A549 (cell line): ENCODE data around the gene PTGER2. TPM values are rescaled to one million over a fixed set of nuclear protein-coding genes. Genes with fewer than 3 reads are reported as not detected.

Source experiments
- ATAC-seq, 2 experiments: fragments of 200-7000 bp in 1 of 2; fragments of >200 bp in 1 of 2; cut with Nextera tagmentation in 1 of 2; cut with Tn5 transposase in 1 of 2; 3 replicates each; pipeline versions ENCODE4 v1.8.0 to v1.9.1; 2018 to 2020; ENCODE audit warnings: mild to moderate bottlenecking in 1 of 2, moderate library complexity in 1 of 2
- CTCF ChIA-PET: fragments of 300-600 bp; sonication (Branson Sonifier 250); formaldehyde crosslinking; extraction: SDS; loops from one replicate; lab custom pipeline; 2021; ENCODE audit warnings: antibody characterized with exemption, inconsistent platforms; lab: Yijun Ruan, JAX
- POLR2A ChIA-PET: fragments of 350-600 bp; formaldehyde crosslinking; extraction: SDS; loops from one replicate; lab custom pipeline; 2021; ENCODE audit warnings: antibody characterized with exemption, inconsistent platforms; lab: Yijun Ruan, JAX
- DNase-seq, 2 experiments: peaks; one replicate each; pipeline versions ENCODE4 v3.0.0 to v3.0.0-alpha.2; 2011 to 2016; ENCODE audit warnings: low read depth in 1 of 2, low spot score in 1 of 2
- FAIRE-seq: peaks from 2 replicates; lab custom pipeline; 2011; peaks lifted over from hg19 to GRCh38; lab: Jason Lieb, UNC
- H3K27ac ChIP-seq, 2 experiments: fragments of >200 bp; sonication (Bioruptor Twin); formaldehyde crosslinking; 3 replicates each; pipeline ENCODE4 v1.5.1; 2016 to 2017
- H3K4me1 ChIP-seq: fragments of >200 bp; sonication (Bioruptor Twin); formaldehyde crosslinking; 3 replicates; pipeline ENCODE4 v1.6.1; 2016
- H3K4me2 ChIP-seq: fragments of >200 bp; sonication (Bioruptor Twin); formaldehyde crosslinking; 3 replicates; pipeline ENCODE4 v1.6.1; 2016
- H3K4me3 ChIP-seq: fragments of >200 bp; sonication (Bioruptor Twin); formaldehyde crosslinking; 3 replicates; pipeline ENCODE4 v1.5.1; 2016
- H3K9me3 ChIP-seq: fragments of >200 bp; sonication (Bioruptor Twin); formaldehyde crosslinking; 3 replicates; pipeline ENCODE4 v1.6.1; 2016
- BCL3 ChIP-seq: fragments of >200 bp; sonication (Bioruptor Twin); formaldehyde crosslinking; IDR thresholded peaks from 3 replicates; pipeline ENCODE4 v1.6.1; 2016
- CBX2 ChIP-seq: fragments of 200-600 bp; sonication (generic); IDR thresholded peaks from 2 replicates; pipeline ENCODE4 v1.6.1; 2016; ENCODE audit warnings: low read depth, mild to moderate bottlenecking, borderline replicate concordance
- CBX8 ChIP-seq: fragments of 200-600 bp; sonication (generic); IDR thresholded peaks from 2 replicates; pipeline ENCODE4 v1.6.1; 2016
- CEBPB ChIP-seq, 2 experiments: fragments of >200 bp in 1 of 2; sonication (Bioruptor Twin) in 1 of 2; formaldehyde crosslinking in 1 of 2; IDR thresholded peaks; 2 replicates each; pipeline ENCODE4 v1.6.1; 2012 to 2016
- CHD2 ChIP-seq: fragments of 150-350 bp; IDR thresholded peaks from 2 replicates; pipeline ENCODE4 v1.6.1; 2014; ENCODE audit warnings: low read length; ENCODE audit not compliant: partially characterized antibody
- CHD4 ChIP-seq: fragments of 200-600 bp; sonication (generic); IDR thresholded peaks from 2 replicates; pipeline ENCODE4 v1.6.1; 2016; ENCODE audit warnings: antibody characterized with exemption, mild to moderate bottlenecking, borderline replicate concordance
- EP300 ChIP-seq, 2 experiments: fragments of >200 bp; sonication (Bioruptor Twin); formaldehyde crosslinking; IDR thresholded peaks; 2 replicates in 1 of 2; 3 replicates in 1 of 2; pipeline ENCODE4 v1.6.1; 2016 to 2017
- ESRRA ChIP-seq: fragments of 150-350 bp; IDR thresholded peaks from 2 replicates; pipeline ENCODE4 v1.6.1; 2014; ENCODE audit warnings: mild to moderate bottlenecking, low read length, borderline replicate concordance
- FOSB ChIP-seq: fragments of 250-450 bp; sonication (Bioruptor Pico); IDR thresholded peaks from 2 replicates; pipeline ENCODE4 v1.5.0; 2020; ENCODE audit warnings: mild to moderate bottlenecking, moderate library complexity
- FOXS1 ChIP-seq: fragments of 250-450 bp; sonication (Bioruptor Pico); IDR thresholded peaks from 2 replicates; pipeline ENCODE4 v1.5.0; 2020; ENCODE audit warnings: mild to moderate bottlenecking, moderate library complexity
- GATA3 ChIP-seq: IDR thresholded peaks from 2 replicates; pipeline ENCODE4 v1.6.1; 2012; ENCODE audit warnings: borderline replicate concordance
- HDAC2 ChIP-seq: fragments of 200-600 bp; sonication (generic); IDR thresholded peaks from 2 replicates; pipeline ENCODE4 v1.6.1; 2016
- HES2 ChIP-seq: fragments of >200 bp; sonication (Bioruptor Twin); formaldehyde crosslinking; IDR thresholded peaks from 2 replicates; pipeline ENCODE4 v1.6.1; 2016
- HEYL ChIP-seq: fragments of 250-450 bp; sonication (Bioruptor Pico); IDR thresholded peaks from 2 replicates; pipeline ENCODE4 v1.8.0; 2021; ENCODE audit warnings: mild to moderate bottlenecking, moderate library complexity
- HOXA7 ChIP-seq: fragments of 250-450 bp; sonication (Bioruptor Pico); IDR thresholded peaks from 2 replicates; pipeline ENCODE4 v1.5.0; 2020; ENCODE audit warnings: mild to moderate bottlenecking, moderate library complexity
- JUNB ChIP-seq: fragments of >200 bp; sonication (Bioruptor Twin); formaldehyde crosslinking; IDR thresholded peaks from 2 replicates; pipeline ENCODE4 v1.6.1; 2016
- MAZ ChIP-seq: fragments of 150-350 bp; IDR thresholded peaks from 2 replicates; pipeline ENCODE4 v1.6.1; 2014; ENCODE audit warnings: antibody characterized with exemption, low read depth, low read length, borderline replicate concordance
- NR3C1 ChIP-seq: fragments of >200 bp; sonication (Bioruptor Twin); formaldehyde crosslinking; IDR thresholded peaks from 3 replicates; pipeline ENCODE4 v1.6.1; 2017
- POLR2A ChIP-seq: IDR thresholded peaks from 2 replicates; pipeline ENCODE4 v1.6.1; 2012; ENCODE audit warnings: mild to moderate bottlenecking, low read length
- RARB ChIP-seq: fragments of 250-450 bp; sonication (Bioruptor Pico); IDR thresholded peaks from 2 replicates; pipeline ENCODE4 v1.8.0; 2021; ENCODE audit warnings: mild to moderate bottlenecking, moderate library complexity
- RCOR1 ChIP-seq: fragments of 150-350 bp; IDR thresholded peaks from 2 replicates; pipeline ENCODE4 v1.6.1; 2014; ENCODE audit warnings: antibody characterized with exemption, low read length, low read depth
- RFX5 ChIP-seq: fragments of 450-650 bp; IDR thresholded peaks from 2 replicates; pipeline ENCODE4 v1.7.1; 2014; ENCODE audit warnings: antibody characterized with exemption, mild to moderate bottlenecking, moderate library complexity
- RNF2 ChIP-seq: fragments of 200-600 bp; sonication (generic); IDR thresholded peaks from 2 replicates; pipeline ENCODE4 v1.6.1; 2016; ENCODE audit warnings: low read depth, mild to moderate bottlenecking, antibody characterized with exemption, moderate library complexity, borderline replicate concordance
- ZC3H11A ChIP-seq: fragments of 450-650 bp; IDR thresholded peaks from 2 replicates; pipeline ENCODE4 v1.6.1; 2014; ENCODE audit warnings: antibody characterized with exemption, mild to moderate bottlenecking
- ZFP36 ChIP-seq: fragments of 450-650 bp; IDR thresholded peaks from 2 replicates; pipeline ENCODE4 v1.6.1; 2014; ENCODE audit warnings: borderline replicate concordance; ENCODE audit not compliant: partially characterized antibody
- ZSCAN20 ChIP-seq: fragments of 250-450 bp; sonication (Bioruptor Pico); IDR thresholded peaks from 2 replicates; pipeline ENCODE4 v1.8.0; 2022; ENCODE audit warnings: mild to moderate bottlenecking, moderate library complexity
- WGBS: methylation state at CpG from one replicate; pipeline ENCODE4 v1.1.6; 2017; ENCODE audit errors: missing lambda C conversion rate; 5-methylcytosine and 5-hydroxymethylcytosine counted together
- polyA plus RNA-seq, 4 experiments: library from polyadenylated mRNA; depleted of rRNA in 3 of 4; stranded (reverse); fragments of >200 nt; fragmentation: RNase III in 1 of 4; extraction: RNeasy Plus Mini Kit Qiagen cat#74134 plus additional on column Dnase treatment in 1 of 4; gene quantifications; 2 replicates in 3 of 4; 3 replicates in 1 of 4; pipeline ENCODE4 v1.2.3, GENCODE V29; 2011 to 2017
- TF ChIP-seq, protein P1 (sequence below): IDR thresholded peaks from 2 replicates; pipeline ENCODE4 v1.6.1; 2012
- TF ChIP-seq, protein P2 (sequence below): fragments of 250-450 bp; sonication (Bioruptor Pico); IDR thresholded peaks from 2 replicates; pipeline ENCODE4 v1.5.0; 2020; ENCODE audit warnings: low read depth, mild to moderate bottlenecking, moderate library complexity
- TF ChIP-seq, protein P3 (sequence below): fragments of 150-350 bp; IDR thresholded peaks from 2 replicates; pipeline ENCODE4 v1.6.1; 2014; ENCODE audit warnings: low read depth, mild to moderate bottlenecking, low read length

Gene PTGER2
- polyA plus RNA-seq, 2 of the 4 experiments (the other 2 are of a cell fraction): 0.74 to 1.2 TPM

DNA sequence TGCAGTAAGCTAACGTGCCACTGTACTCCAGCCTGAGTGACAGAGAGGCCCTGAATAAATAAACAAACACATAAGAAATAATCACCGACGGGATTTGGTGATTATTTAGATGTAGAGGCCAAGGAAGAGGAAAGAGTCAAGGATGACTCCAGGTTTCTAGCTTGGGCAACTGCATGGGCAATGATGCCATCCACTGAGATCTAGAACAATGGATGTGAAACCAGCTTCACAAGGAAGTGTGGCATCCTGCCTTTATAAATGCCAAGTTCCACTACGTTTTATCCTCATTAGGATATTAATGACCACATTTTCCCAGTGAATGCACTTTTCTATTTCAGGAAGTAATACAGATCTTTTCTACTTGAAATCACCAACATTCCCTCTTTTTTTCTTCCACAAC lies 10.9 kb upstream of the PTGER2 start:
- Histone ChIP-seq H3K4me1 (no peaks in the 10 kb centered on the region), H3K4me2 (no peak overlapping the region), H3K9me3 (no peaks in the 10 kb centered on the region), H3K4me3 (no peak overlapping the region), H3K27ac (no peak overlapping the region)
- 53% methylated on average over 4 of the region's 4 CpGs for WGBS
- ChIA-PET CTCF (interaction anchor here (0.8 to 1.9 kb wide), 3 partner anchors 18 to 170 kb away, joined by 3 to 6 read pairs (median 5); no protein-coding TSS in a partner anchor), POLR2A (no interaction called here)
- TF ChIP-seq, protein P1, sequence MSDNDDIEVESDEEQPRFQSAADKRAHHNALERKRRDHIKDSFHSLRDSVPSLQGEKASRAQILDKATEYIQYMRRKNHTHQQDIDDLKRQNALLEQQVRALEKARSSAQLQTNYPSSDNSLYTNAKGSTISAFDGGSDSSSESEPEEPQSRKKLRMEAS: no peak
- TF ChIP-seq HDAC2: no peak
- TF ChIP-seq POLR2A: no peak
- no peak for TF ChIP-seq CHD2
- no peak for TF ChIP-seq ESRRA
- TF ChIP-seq, protein P2, sequence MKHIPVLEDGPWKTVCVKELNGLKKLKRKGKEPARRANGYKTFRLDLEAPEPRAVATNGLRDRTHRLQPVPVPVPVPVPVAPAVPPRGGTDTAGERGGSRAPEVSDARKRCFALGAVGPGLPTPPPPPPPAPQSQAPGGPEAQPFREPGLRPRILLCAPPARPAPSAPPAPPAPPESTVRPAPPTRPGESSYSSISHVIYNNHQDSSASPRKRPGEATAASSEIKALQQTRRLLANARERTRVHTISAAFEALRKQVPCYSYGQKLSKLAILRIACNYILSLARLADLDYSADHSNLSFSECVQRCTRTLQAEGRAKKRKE (CRISPR knock-in tag): no peak
- no peak for TF ChIP-seq JUNB
- no peak for TF ChIP-seq BCL3
- TF ChIP-seq FOSB (CRISPR knock-in tag): no peak
- no peak for TF ChIP-seq GATA3
- TF ChIP-seq CBX2: no peak
- no peak for TF ChIP-seq MAZ
- no peak for TF ChIP-seq CBX8
- TF ChIP-seq NR3C1: no peak
- DNase-seq: no peak
- no peak for FAIRE-seq
- no peak for ATAC-seq

GRCh38 chr14:52304248-52304904 lies 9.7 kb upstream of the PTGER2 start:
- DNase-seq: no peak
- no peak for TF ChIP-seq EP300 (IDR thresholded peaks at IDR 0.05)
- TF ChIP-seq CHD4: no peak
- TF ChIP-seq CEBPB (IDR thresholded peaks at IDR 0.05): no peak
- TF ChIP-seq RCOR1: no peak
- TF ChIP-seq ZSCAN20 (CRISPR knock-in tag): no peak
- TF ChIP-seq ZFP36: no peak
- ATAC-seq: no peak
- no peak overlapping the region for H3K4me2 ChIP-seq
- no peak for FAIRE-seq
- 47% methylated on average over 4 of the region's 4 CpGs for WGBS
- H3K27ac ChIP-seq: no peak overlapping the region
- H3K4me3 ChIP-seq: no peak overlapping the region
- H3K9me3 ChIP-seq: no peaks in the 10 kb centered on the region
- no peaks in the 10 kb centered on the region for H3K4me1 ChIP-seq
- ChIA-PET CTCF (interaction anchor here (1.0 to 1.9 kb wide), 4 partner anchors 10 to 169 kb away, joined by 3 to 6 read pairs (median 4); no protein-coding TSS in a partner anchor), POLR2A (no interaction called here)

DNA sequence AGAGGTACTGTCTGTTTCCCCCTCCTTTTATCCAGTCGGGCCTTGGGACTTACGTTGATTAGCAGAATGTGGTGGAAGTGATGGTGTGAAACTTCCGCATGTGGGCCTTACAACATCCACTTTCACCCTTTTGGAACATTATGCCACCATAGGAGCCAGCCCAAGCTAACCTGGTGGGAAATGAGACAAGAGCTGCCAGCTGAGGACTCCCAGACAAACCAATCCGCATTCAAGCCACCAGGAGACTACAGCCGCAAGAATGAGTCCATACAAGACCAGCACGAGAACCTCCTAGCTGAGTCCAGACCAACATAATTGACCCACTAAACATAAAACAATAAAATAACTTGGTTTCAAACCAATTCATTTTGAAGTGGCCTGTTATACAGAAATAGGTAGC lies 9.1 kb upstream of the PTGER2 start:
- TF ChIP-seq RFX5 (no peak), RNF2 (no peak), RARB (CRISPR knock-in tag) (no peak), HES2 (no peak), ZC3H11A (no peak), JUNB (no peak), MAZ (no peak), HOXA7 (CRISPR knock-in tag) (no peak), FOXS1 (CRISPR knock-in tag) (no peak), POLR2A (no peak), HEYL (CRISPR knock-in tag) (no peak)
- TF ChIP-seq, protein P1: no peak
- TF ChIP-seq, protein P3, sequence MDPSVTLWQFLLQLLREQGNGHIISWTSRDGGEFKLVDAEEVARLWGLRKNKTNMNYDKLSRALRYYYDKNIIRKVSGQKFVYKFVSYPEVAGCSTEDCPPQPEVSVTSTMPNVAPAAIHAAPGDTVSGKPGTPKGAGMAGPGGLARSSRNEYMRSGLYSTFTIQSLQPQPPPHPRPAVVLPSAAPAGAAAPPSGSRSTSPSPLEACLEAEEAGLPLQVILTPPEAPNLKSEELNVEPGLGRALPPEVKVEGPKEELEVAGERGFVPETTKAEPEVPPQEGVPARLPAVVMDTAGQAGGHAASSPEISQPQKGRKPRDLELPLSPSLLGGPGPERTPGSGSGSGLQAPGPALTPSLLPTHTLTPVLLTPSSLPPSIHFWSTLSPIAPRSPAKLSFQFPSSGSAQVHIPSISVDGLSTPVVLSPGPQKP: no peak
- no peak for DNase-seq
- WGBS: 93% methylated on average over 6 of the region's 6 CpGs
- no peak overlapping the region for H3K4me2 ChIP-seq
- no peaks in the 10 kb centered on the region for H3K4me1 ChIP-seq
- ChIA-PET POLR2A (no interaction called here), CTCF (interaction anchor here (1.8 to 1.9 kb wide), 2 partner anchors 10 to 16 kb away, joined by 4 to 5 read pairs; no protein-coding TSS in a partner anchor)
- no peak overlapping the region for H3K27ac ChIP-seq
- H3K4me3 ChIP-seq: no peak overlapping the region
- no peak for FAIRE-seq
- no peak for ATAC-seq
- no peaks in the 10 kb centered on the region for H3K9me3 ChIP-seq
